Thymus (tissue), 11 donors: Measurements from ENCODE around the gene CPLANE1. TPM values are rescaled to one million over a fixed set of nuclear protein-coding genes. Genes with fewer than 3 reads are reported as not detected.

Experiments used
- DNase-seq, 9 donors: peaks; one replicate each; pipeline ENCODE4 v3.0.0-alpha.2; 2013; ENCODE audit warnings: low spot score in 9 of 9, low read depth in 6 of 9, missing footprints in 1 of 9
- H3K27ac ChIP-seq, 2 donors: one replicate each; pipeline ENCODE4 v1.5.1; 2013; ENCODE audit warnings: control low read depth in 1 of 2, low read depth in 1 of 2, low read length in 1 of 2, mild to moderate bottlenecking in 1 of 2, moderate library complexity in 1 of 2
- H3K27me3 ChIP-seq, 2 donors: one replicate each; pipeline ENCODE4 v1.5.1; 2013; ENCODE audit warnings: low read length in 1 of 2; ENCODE audit not compliant: control insufficient read depth in 2 of 2, insufficient read depth in 1 of 2
- H3K36me3 ChIP-seq, 2 donors: one replicate each; pipeline ENCODE4 v1.5.1; 2013; ENCODE audit warnings: low read length in 1 of 2, mild to moderate bottlenecking in 1 of 2, moderate library complexity in 1 of 2; ENCODE audit not compliant: control insufficient read depth in 2 of 2, insufficient read depth in 2 of 2
- H3K4me1 ChIP-seq, 2 donors: one replicate each; pipeline ENCODE4 v1.5.1; 2013; ENCODE audit warnings: low read length in 2 of 2; ENCODE audit not compliant: control insufficient read depth in 2 of 2, insufficient read depth in 2 of 2
- H3K4me3 ChIP-seq, 2 donors: one replicate each; pipeline ENCODE4 v1.5.1; 2013; ENCODE audit warnings: low read length in 2 of 2, control low read depth in 1 of 2, mild to moderate bottlenecking in 1 of 2
- H3K9me3 ChIP-seq, 2 donors: one replicate each; pipeline ENCODE4 v1.5.1; 2013; ENCODE audit warnings: low read length in 1 of 2, mild to moderate bottlenecking in 1 of 2; ENCODE audit not compliant: control insufficient read depth in 2 of 2, insufficient read depth in 1 of 2
- WGBS: extraction: QIAGEN DNeasy Blood & Tissue Kit; methylation state at CpG from one replicate; pipeline ENCODE4 v1.1.7; 2013; 5-methylcytosine and 5-hydroxymethylcytosine counted together
- polyA plus RNA-seq: library from polyadenylated mRNA; stranded (reverse); fragments of 200-250 nt; gene quantifications from one replicate; pipeline ENCODE4 v1.2.3, GENCODE V29; 2013
- total RNA-seq: library from RNA; stranded (reverse); fragments of 120-200 nt; gene quantifications from one replicate; pipeline ENCODE4 v1.2.4, GENCODE V29; 2013
- donor health status: healthy.

CPLANE1 gene
- total and polyA plus RNA-seq, 2 donors: 6.0 to 20.2 TPM

DNA sequence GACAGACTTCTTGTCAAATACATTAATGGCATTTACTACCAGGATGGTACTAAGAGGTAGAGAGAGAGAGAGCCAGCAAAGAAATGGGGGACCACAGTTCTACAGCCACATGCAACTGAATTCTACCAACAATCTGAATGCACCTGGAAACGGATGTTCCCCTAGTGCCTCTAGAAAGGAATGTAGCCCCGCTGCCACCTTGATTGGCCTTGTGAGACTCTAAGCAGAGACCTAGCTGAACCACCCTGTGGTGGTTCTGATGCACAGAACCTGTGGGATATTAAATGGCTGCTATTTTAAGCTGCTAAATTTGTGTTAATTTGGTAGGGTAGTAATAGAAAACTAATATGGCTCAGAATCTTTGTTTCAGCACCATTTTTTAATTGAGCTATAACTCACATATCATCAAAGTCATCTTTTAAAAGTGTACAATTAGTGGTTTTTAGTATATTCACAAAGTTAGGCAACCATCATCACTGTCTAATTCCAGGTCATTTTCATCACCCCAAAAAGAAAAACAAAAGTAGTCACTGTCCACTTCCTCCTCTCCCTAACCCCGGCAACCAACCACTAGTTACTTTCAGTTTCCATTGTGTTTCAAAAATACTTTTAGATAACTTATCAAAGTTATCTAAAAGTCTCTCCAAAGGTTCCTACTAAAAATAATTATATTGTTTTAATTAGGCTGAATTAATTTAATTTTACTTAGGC lies 51.7 kb downstream of the CPLANE1 start:
- Histone ChIP-seq H3K27ac (peak overlapping the region; percentile 80 to 93), H3K36me3 (peaks cover 15 to 43% of the 10 kb centered on the region in 2 donors), H3K4me1 (peaks cover 11 to 28% of the 10 kb centered on the region in 2 donors), H3K4me3 (peak overlapping the region in 1 of 2 donors; percentile 22), H3K27me3 (no peaks in the 10 kb centered on the region), H3K9me3 (peaks cover 0 to 5% of the 10 kb centered on the region in 2 donors)
- 33% methylated on average over 3 of the region's 3 CpGs for WGBS
- DNase-seq: peak in 8 of 9 donors; percentile 14 to 78 (median 41)

DNA sequence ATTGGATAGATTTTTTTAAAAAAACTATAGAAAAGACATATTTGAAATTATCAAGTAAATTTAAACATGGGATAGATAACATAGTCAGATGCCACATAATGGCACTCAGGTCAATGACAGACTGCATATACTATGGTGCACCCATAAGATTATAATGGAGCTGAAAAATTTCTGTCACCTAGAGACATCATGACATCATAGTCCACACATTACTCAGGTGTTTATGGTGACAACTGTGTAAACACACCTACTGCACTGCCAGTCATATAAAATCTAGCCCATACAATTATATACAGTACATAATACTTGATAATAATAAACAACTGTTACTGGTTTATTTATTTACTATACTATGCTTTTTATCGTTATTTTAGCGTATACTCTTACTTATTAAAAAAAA lies 58.6 kb downstream of the CPLANE1 start:
- Histone ChIP-seq H3K4me3 (no peak overlapping the region), H3K27ac (no peak overlapping the region), H3K4me1 (peaks cover 0 to 4% of the 10 kb centered on the region in 2 donors), H3K27me3 (no peaks in the 10 kb centered on the region), H3K9me3 (no peaks in the 10 kb centered on the region), H3K36me3 (peaks cover 12 to 34% of the 10 kb centered on the region in 2 donors)
- DNase-seq: no peak
- 97% methylated on average over 2 of the region's 2 CpGs for WGBS

DNA sequence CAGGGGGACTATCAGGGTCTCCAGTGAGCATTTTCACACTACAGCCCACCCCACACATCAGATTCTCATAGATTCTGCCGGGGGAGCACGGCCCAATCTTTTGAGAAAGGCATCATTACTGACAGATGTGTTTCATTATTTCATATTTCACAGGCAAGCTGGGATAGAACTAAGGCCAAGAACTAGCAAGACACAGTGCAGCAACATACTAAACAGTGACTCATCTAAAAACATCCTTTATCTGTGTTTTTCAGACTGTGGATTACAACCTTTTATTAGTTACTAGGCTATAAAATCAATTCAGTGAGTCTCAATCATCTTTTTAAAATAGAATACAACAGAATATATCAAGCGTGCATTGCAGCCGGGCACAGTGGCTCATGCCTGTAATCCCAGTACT lies 59.8 kb downstream of the CPLANE1 start:
- H3K36me3 ChIP-seq: peaks cover 5 to 32% of the 10 kb centered on the region in 2 donors
- no peak overlapping the region for H3K27ac ChIP-seq
- H3K4me3 ChIP-seq: no peak overlapping the region
- WGBS: 98% methylated on average over 4 of the region's 4 CpGs
- no peaks in the 10 kb centered on the region for H3K9me3 ChIP-seq
- H3K4me1 ChIP-seq: peaks cover 0 to 7% of the 10 kb centered on the region in 2 donors
- no peaks in the 10 kb centered on the region for H3K27me3 ChIP-seq
- DNase-seq: no peak

- H3K4me3 ChIP-seq: no peak overlapping the region
- WGBS: 97% methylated on average over 3 of the region's 3 CpGs
- H3K27me3 ChIP-seq: no peaks in the 10 kb centered on the region
- peaks cover 3 to 40% of the 10 kb centered on the region in 2 donors for H3K36me3 ChIP-seq
- H3K4me1 ChIP-seq: peaks cover 0 to 7% of the 10 kb centered on the region in 2 donors
- H3K27ac ChIP-seq: no peak overlapping the region
- no peaks in the 10 kb centered on the region for H3K9me3 ChIP-seq
- DNase-seq: no peak
Measured at GRCh38 chr5:37187465-37187977, 61.7 kb downstream of the CPLANE1 start.

DNA sequence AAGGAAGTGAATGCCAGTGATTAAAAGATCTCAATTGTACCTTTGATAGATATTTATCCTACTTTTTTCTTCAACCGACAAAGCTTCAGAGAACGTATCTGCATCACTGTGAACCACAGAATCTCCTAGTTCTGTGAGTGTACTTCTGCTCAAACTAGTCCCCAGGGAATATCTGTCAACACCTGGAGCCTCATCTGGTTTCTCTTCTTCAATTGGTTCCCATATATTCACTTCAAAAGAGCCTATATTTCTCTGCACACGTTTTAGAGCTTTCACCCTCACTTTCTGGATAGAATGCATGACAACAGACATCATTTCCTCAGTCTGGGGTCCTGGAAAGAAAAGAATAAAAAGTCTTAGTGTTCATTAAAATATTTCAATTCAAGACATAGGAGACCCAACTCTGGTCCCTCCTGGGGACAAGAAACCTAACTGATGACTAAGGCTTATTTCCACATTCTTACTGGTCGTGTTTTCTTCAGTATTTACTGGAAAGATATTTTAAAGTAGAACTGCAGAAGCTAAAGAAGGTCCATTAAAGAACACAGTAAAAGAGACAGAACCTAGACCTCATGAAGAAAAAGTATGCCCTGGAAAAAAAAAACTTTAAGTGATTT lies 64.3 kb downstream of the CPLANE1 start:
- no peaks in the 10 kb centered on the region for H3K27me3 ChIP-seq
- WGBS: 89% methylated on average over 4 of the region's 4 CpGs
- peaks cover 3 to 32% of the 10 kb centered on the region in 2 donors for H3K36me3 ChIP-seq
- DNase-seq: no peak
- H3K4me1 ChIP-seq: peaks cover 0 to 3% of the 10 kb centered on the region in 2 donors
- H3K4me3 ChIP-seq: no peak overlapping the region
- no peak overlapping the region for H3K27ac ChIP-seq
- H3K9me3 ChIP-seq: no peaks in the 10 kb centered on the region

DNA sequence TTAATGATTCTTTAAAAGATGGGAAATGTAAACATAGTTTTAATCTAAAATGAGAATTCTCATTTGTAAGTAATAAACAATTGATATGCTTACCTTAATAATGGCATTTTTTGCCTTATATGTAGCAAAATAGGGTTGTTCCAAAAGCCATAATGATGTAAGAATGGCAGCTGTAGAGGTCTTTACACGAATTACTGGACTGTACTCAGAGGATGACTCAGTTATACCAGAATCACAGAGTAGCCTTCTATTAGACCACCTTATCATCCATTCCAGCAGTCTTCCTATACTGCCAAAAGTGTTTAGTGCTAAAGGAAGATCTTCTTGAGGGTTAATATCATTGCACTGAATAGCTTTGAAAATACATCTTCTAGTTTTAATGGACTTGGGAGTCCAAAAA lies 66.5 kb downstream of the CPLANE1 start:
- Histone ChIP-seq H3K4me3 (no peak overlapping the region), H3K4me1 (peaks cover 0 to 3% of the 10 kb centered on the region in 2 donors), H3K27ac (no peak overlapping the region), H3K9me3 (no peaks in the 10 kb centered on the region), H3K27me3 (no peaks in the 10 kb centered on the region), H3K36me3 (peaks cover 8 to 46% of the 10 kb centered on the region in 2 donors)
- no peak for DNase-seq
- WGBS: 93% methylated on average over 1 of the region's 1 CpG

GRCh38 chr5:37174928-37175327 lies 74.2 kb downstream of the CPLANE1 start:
- no peak for DNase-seq
- H3K27ac ChIP-seq: no peak overlapping the region
- no peaks in the 10 kb centered on the region for H3K4me1 ChIP-seq
- WGBS: 96% methylated on average over 3 of the region's 3 CpGs
- H3K9me3 ChIP-seq: no peaks in the 10 kb centered on the region
- no peak overlapping the region for H3K4me3 ChIP-seq
- H3K36me3 ChIP-seq: peaks cover 24 to 65% of the 10 kb centered on the region in 2 donors
- H3K27me3 ChIP-seq: no peaks in the 10 kb centered on the region

GRCh38 chr5:37172957-37173356 lies 76.2 kb downstream of the CPLANE1 start:
- H3K27ac ChIP-seq: no peak overlapping the region
- no peaks in the 10 kb centered on the region for H3K9me3 ChIP-seq
- H3K36me3 ChIP-seq: peaks cover 25 to 69% of the 10 kb centered on the region in 2 donors
- DNase-seq: no peak
- no peaks in the 10 kb centered on the region for H3K4me1 ChIP-seq
- WGBS: over 99% methylated on average over 2 of the region's 2 CpGs
- no peak overlapping the region for H3K4me3 ChIP-seq
- H3K27me3 ChIP-seq: no peaks in the 10 kb centered on the region

DNA sequence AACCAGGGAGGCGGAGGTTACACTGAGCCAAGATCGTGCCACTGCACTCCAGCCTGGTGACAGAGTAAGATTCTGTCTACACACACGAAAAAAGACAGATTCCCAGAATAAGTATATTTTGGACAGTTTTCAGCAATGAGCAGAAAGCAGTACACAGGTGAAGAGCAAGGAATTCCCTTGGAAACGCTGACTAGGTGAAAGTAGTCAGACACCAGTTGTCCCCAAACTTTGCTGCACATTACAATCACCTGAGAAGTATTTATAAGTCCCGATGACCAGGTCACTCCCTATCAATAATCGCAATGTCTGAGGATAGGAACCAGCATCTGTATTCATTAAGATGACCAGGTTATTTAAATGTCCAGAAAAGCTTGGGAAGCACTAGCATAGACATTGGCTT lies 78.3 kb downstream of the CPLANE1 start:
- Histone ChIP-seq H3K4me3 (no peak overlapping the region), H3K9me3 (no peaks in the 10 kb centered on the region), H3K27me3 (no peaks in the 10 kb centered on the region), H3K4me1 (no peaks in the 10 kb centered on the region), H3K36me3 (peaks cover 20 to 56% of the 10 kb centered on the region in 2 donors), H3K27ac (no peak overlapping the region)
- no peak for DNase-seq
- 98% methylated on average over 6 of the region's 6 CpGs for WGBS
